Heart left ventricle (tissue), 13 donors: Measurements from ENCODE around the gene GPATCH1.

Source experiments
- CTCF ChIP-seq, 12 donors: fragments of 200-600 bp; sonication (generic) in 4 of 12; IDR thresholded peaks; one replicate each; pipeline versions ENCODE4 v1.5.0 to v1.8.0; 2018 to 2022; ENCODE audit warnings: antibody characterized with exemption in 12 of 12, mild to moderate bottlenecking in 5 of 12
- POLR2A ChIP-seq, 2 donors: fragments of 450-650 bp; IDR thresholded peaks; one replicate each; pipeline ENCODE4 v1.6.1; 2017; ENCODE audit warnings: antibody characterized with exemption in 2 of 2, mild to moderate bottlenecking in 2 of 2, moderate library complexity in 2 of 2
- donor health status: ischemic (EF 13 %, LVEDD 7.1; RV severe dilation, severe dysfunction).
- donor health status: DM: no; HTN: yes; CAD: no.
- donor health status: DM: no; HTN: no; CAD: no.
- donor health status: ischemic (EF 25% LVEDD 6.9; RV normal size, moderate dysfunction).
- donor health status: ischemic (EF 25% LVEDD 5.7; RV mildly dilated, moderate dysfunction).
- donor health status: ischemic (EF 35%, LVEDD 5.7; RV mildly dilated, moderate dysfunction).
- donor health status: nonischemic (EF 11% LVEDD 7.7; RV severe dilation, severe dysfunction).
- donor health status: DM: yes; HTN: yes; CAD: no.
- donor health status: PGD.
- donor health status: ischemic (EF 29% LVEDD 5.4; RV normal size, mild dysfunction).
- donor health status: nonischemic (EF 23%, LVEDD 6.1; RV moderate dilation, normal function).

GRCh38 chr19:33089010-33089409, 8.0 kb downstream of the GPATCH1 start:
- TF ChIP-seq POLR2A (IDR thresholded peaks at IDR 0.05) (no peak), CTCF (IDR thresholded peaks at IDR 0.05) (no peak)
